Esophagus (tissue), 2 donors: ENCODE results near the gene PTP4A2. TPM values are rescaled to one million over a fixed set of nuclear protein-coding genes. Genes with fewer than 3 reads are reported as not detected.
A peak's percentile ranks its signal among the peaks of the same experiment; 100 is the strongest.

Experiments used
- H3K27ac ChIP-seq, 2 donors: one replicate each; pipeline ENCODE4 v1.5.1; 2013; ENCODE audit warnings: low read depth in 2 of 2, mild to moderate bottlenecking in 2 of 2, inconsistent platforms in 1 of 2, low read length in 1 of 2, moderate library complexity in 1 of 2
- H3K27me3 ChIP-seq, 2 donors: one replicate each; pipeline ENCODE4 v1.6.1; 2013; ENCODE audit warnings: low read length in 2 of 2, control low read depth in 1 of 2, mild to moderate bottlenecking in 1 of 2; ENCODE audit not compliant: insufficient read depth in 2 of 2, control insufficient read depth in 1 of 2
- H3K36me3 ChIP-seq, 2 donors: one replicate each; pipeline ENCODE4 v1.6.1; 2013; ENCODE audit warnings: low read length in 1 of 2; ENCODE audit not compliant: control insufficient read depth in 2 of 2, insufficient read depth in 2 of 2
- H3K4me1 ChIP-seq, 2 donors: one replicate each; pipeline ENCODE4 v1.6.1; 2013; ENCODE audit warnings: low read length in 1 of 2; ENCODE audit not compliant: control insufficient read depth in 2 of 2, insufficient read depth in 2 of 2
- H3K4me3 ChIP-seq, 2 donors: one replicate each; pipeline ENCODE4 v1.5.1; 2013; ENCODE audit warnings: low read length in 2 of 2, mild to moderate bottlenecking in 2 of 2, low read depth in 1 of 2, moderate library complexity in 1 of 2
- H3K9me3 ChIP-seq, 2 donors: one replicate each; pipeline ENCODE4 v1.6.1; 2013; ENCODE audit warnings: mild to moderate bottlenecking in 2 of 2, low read depth in 1 of 2, low read length in 1 of 2, moderate library complexity in 1 of 2; ENCODE audit not compliant: control insufficient read depth in 2 of 2, insufficient read depth in 1 of 2
- WGBS, 2 donors: extraction: QIAGEN DNeasy Blood & Tissue Kit; methylation state at CpG; one replicate each; pipeline ENCODE4 v1.1.7; 2013; 5-methylcytosine and 5-hydroxymethylcytosine counted together
- polyA plus RNA-seq, 2 donors: library from polyadenylated mRNA; stranded (reverse); fragments of 200-250 nt; gene quantifications; one replicate each; pipeline ENCODE4 v1.2.3, GENCODE V29; 2013
- donor health status: healthy with polysubstance abuse.
- donor health status: Bipolar disorder and iron deficiency.

PTP4A2 gene
- polyA plus RNA-seq, 2 donors: 40.6 to 45.5 TPM

DNA sequence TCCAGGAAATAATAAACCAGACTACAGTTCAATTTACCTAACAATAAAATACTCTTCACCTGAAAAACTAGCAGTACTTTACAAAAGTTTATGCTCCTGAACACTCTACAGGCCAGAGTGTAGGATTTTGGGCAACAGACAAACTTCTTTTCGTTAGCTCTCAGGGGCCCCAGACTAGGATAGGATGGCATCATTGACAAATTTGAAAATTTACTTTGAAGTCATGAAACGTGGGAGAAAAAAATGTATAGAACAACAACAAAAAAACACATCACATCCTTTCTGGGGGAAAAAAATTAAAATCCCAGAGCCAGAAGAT is 1.2 kb downstream of the PTP4A2 start:
- Histone ChIP-seq H3K27me3 (no peaks in the 10 kb centered on the region), H3K4me1 (peaks cover 0 to 2% of the 10 kb centered on the region in 2 donors), H3K36me3 (no peaks in the 10 kb centered on the region), H3K9me3 (no peaks in the 10 kb centered on the region), H3K27ac (peak overlapping the region; percentile 96 to 99), H3K4me3 (peak overlapping the region; percentile 81 to 93)
- WGBS, 2 donors: 0% methylated on average over 2 of the region's 2 CpGs

DNA sequence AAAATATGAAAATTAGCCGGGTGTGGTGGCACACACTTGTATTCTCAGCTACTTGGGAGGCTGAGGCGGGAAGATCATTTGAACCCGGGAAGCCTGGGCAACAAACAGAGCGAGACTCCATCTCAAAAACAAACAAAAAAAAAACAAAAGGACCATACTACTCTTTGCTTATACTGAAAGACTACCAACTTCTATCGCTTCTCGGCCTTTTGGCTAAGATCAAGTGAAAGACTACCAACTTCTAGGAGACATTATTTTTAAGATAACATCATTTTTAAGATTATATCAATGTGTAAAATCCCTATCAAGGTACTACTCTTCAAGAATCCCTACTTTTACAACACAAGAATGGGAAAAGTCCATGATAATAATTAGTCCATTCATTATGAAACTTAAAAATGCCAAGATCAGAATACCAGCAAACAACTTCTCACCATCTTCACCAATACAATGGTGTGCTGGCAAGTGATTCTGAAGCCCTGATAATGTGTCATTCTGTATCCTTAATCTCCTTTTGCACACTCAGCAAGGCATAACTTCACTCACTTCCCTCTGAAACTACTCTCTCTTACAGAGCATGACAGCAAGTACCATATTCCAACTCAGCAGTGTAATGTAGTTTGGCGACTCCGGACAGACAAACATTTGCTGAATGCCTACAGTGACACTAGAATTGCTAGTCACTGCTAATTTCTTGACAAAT is 1.7 kb downstream of the PTP4A2 start:
- H3K27me3 ChIP-seq: no peaks in the 10 kb centered on the region
- H3K4me3 ChIP-seq: peak overlapping the region in 1 of 2 donors; percentile 81
- H3K9me3 ChIP-seq: no peaks in the 10 kb centered on the region
- H3K27ac ChIP-seq: peak overlapping the region; percentile 48 to 99
- H3K36me3 ChIP-seq: no peaks in the 10 kb centered on the region
- peaks cover 0 to 2% of the 10 kb centered on the region in 2 donors for H3K4me1 ChIP-seq
- whole genome bisulfite sequencing, 2 donors: 56 to 63% methylated on average over 8 of the region's 8 CpGs

DNA sequence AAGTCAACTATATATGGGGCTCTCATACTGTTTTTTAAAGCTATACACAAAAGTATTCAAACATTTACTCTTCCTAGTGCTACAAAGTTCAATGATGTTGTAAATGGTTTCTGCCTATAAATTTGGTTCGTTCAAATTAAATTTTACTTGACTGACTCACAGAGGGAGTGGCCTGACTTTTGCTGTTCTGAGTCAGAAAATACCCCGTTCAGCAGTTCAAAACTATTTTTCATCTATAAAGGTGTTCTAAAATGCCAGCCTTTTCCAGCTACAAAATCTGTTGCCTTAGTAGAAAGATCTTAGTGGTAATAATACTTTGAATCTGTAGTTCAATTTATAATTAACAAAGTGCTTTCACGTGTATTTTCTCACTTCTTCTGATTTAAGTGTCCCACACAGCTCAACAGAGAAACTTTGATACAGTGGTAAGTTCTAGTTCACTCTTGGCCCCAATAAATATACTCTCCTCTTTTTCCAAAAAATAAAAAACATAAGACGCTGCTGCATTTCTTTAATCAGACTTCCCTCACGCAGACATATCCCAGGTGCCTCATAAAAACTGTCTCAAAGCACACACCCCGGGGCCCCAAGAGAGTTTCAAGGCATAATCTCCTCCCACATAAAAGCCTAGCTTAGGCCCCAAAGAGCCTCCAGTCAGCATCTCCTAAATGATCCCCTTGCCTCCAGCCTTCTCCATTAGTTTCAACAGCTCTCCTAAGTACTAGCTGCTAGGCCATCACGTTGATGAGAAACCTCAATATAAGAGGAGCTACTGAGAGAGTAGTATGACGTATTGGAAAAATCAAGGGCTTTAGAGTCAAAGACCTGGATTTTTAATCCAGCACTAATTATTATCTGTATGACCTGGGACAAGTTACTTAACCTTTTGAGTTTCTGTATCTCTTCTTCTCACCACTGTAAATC is 3.2 kb downstream of the PTP4A2 start:
- no peaks in the 10 kb centered on the region for H3K27me3 ChIP-seq
- H3K36me3 ChIP-seq: no peaks in the 10 kb centered on the region
- no peaks in the 10 kb centered on the region for H3K9me3 ChIP-seq
- H3K27ac ChIP-seq: peak overlapping the region; percentile 71 to 87
- H3K4me3 ChIP-seq: peak overlapping the region in 1 of 2 donors; percentile 25
- 13 to 16% methylated on average over 8 of the region's 8 CpGs for WGBS, 2 donors
- peaks cover 0 to 2% of the 10 kb centered on the region in 2 donors for H3K4me1 ChIP-seq

DNA sequence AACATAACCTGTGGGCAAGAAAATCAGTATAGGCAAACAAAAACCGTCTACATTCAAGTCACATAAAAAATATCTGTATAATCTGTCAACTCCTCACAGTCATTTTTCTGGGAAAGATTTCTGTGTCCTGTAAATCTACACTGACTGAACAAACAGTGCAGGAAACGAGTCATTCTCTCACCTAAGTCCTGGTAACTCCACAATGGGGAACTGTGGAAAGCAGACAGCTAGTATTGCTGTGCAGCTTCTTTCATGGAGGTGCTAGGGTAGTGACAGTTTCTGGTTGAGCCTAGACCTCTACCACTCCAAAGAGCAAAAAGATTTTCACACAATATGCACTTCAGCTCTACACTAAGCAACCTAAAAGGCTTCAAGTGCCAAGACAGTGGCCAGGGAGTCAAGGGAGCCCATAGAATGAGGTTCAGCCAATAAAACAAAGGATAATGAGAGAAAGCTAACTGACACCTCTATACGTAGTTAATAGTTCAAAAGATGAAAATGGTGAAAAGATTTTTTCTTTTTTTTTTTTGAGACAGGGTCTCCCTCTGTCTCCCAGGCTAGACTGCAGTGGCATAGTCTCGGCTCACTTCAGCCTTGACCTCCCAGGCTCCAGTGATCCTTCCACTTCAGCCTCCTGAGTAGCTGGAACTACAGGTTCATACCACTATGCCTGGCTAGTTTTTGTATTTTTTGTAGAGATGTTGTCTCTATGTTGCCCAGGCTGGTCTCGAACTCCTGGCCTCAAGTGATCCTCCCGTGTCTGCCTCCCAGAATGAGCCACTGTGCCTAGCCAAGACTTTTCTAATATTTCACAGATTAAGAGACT is 5.5 kb downstream of the PTP4A2 start:
- no peaks in the 10 kb centered on the region for H3K36me3 ChIP-seq
- H3K27me3 ChIP-seq: no peaks in the 10 kb centered on the region
- 50 to 59% methylated on average over 6 of the region's 6 CpGs for WGBS, 2 donors
- H3K4me3 ChIP-seq: no peak overlapping the region
- H3K4me1 ChIP-seq: peaks cover 0 to 2% of the 10 kb centered on the region in 2 donors
- no peaks in the 10 kb centered on the region for H3K9me3 ChIP-seq
- peak overlapping the region; percentile 6 to 34 for H3K27ac ChIP-seq

DNA sequence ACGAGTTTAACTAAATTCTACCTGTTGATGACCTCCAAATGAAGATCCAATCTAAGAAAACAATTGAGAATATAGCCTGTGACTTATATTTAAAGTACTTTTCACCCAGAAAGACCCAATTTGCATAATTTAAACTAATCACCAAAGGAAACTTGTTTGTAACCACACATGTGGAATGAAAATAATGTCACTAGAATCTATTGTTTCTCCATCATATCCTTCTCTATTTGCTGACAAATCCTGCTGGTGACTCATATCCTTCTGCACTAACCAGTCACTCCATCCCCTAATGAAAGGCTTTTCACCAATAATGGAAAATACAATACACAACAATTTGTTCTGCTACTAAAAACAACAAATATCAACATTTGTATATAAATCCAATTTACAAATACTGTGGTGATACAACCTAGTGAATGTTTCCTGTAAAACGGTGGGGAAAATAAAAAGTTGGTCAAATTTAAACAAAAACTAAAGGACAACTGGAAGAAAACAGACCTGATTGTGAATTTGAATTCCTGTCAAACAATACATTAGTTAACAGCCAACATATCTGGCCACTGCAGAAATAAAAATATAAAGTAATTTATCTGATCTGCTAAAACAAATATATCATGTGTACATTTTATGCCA is 6.5 kb downstream of the PTP4A2 start:
- Histone ChIP-seq H3K36me3 (no peaks in the 10 kb centered on the region), H3K27ac (no peak overlapping the region), H3K27me3 (no peaks in the 10 kb centered on the region), H3K9me3 (no peaks in the 10 kb centered on the region), H3K4me1 (peaks cover 0 to 2% of the 10 kb centered on the region in 2 donors), H3K4me3 (no peak overlapping the region)
- 22 to 28% methylated on average over 2 of the region's 2 CpGs for WGBS, 2 donors

DNA sequence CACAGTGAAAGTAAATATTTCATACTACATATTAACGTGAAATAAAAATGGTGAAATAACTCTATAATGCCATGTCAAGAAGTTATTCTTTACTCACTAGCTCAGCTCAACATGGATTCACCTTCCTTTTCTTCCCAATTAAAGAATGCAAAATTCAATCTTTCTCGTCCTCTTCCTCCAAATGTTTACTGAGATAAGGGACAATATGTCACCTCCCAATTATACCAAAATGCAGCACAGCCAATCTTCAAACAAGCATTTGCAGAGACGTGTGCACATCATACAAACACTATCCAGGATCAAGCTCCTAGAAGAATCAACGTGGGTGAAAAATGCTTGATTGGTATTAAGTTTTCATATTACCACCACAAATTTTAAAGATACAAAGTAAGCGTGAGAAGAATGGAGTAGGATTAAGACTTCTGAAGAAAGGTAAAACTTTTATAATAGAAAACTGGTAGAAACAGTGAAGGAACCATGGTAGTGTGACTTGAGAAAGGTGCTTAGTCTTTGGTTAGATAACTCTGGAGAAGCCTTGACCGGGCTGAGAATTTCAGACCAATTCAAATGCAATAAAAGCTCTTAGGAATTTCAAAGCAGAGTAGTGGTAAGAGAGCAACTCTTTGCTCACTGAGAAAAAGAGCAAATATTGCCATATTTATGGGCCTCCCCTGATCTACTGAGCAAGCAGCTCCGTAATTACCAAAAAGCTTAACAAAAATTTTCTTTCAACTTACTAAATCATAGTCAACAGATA is 7.2 kb downstream of the PTP4A2 start:
- H3K4me1 ChIP-seq: peaks cover 0 to under 1% of the 10 kb centered on the region in 2 donors
- no peaks in the 10 kb centered on the region for H3K36me3 ChIP-seq
- no peak overlapping the region for H3K4me3 ChIP-seq
- no peaks in the 10 kb centered on the region for H3K9me3 ChIP-seq
- H3K27me3 ChIP-seq: no peaks in the 10 kb centered on the region
- no peak overlapping the region for H3K27ac ChIP-seq
- WGBS, 2 donors: 42 to 55% methylated on average over 7 of the region's 7 CpGs

DNA sequence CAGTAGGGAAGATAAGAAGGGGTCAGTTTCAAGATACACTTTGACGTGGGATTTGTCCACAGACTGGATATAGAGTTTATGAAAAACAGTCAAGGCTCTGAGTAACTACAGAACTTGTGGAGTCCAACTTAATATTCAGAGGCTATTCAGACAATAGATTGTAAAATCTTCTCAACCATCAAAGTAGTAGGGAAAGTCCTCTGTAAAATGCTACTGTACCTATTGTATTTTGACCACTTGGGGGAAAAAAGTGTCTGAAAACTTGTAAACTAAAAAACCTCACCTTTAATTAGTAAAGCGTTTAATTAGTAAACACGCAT is 10.5 kb downstream of the PTP4A2 start:
- peaks cover 2% of the 10 kb centered on the region in 2 donors for H3K4me1 ChIP-seq
- whole genome bisulfite sequencing, 2 donors: 71 to 84% methylated on average over 3 of the region's 3 CpGs

DNA sequence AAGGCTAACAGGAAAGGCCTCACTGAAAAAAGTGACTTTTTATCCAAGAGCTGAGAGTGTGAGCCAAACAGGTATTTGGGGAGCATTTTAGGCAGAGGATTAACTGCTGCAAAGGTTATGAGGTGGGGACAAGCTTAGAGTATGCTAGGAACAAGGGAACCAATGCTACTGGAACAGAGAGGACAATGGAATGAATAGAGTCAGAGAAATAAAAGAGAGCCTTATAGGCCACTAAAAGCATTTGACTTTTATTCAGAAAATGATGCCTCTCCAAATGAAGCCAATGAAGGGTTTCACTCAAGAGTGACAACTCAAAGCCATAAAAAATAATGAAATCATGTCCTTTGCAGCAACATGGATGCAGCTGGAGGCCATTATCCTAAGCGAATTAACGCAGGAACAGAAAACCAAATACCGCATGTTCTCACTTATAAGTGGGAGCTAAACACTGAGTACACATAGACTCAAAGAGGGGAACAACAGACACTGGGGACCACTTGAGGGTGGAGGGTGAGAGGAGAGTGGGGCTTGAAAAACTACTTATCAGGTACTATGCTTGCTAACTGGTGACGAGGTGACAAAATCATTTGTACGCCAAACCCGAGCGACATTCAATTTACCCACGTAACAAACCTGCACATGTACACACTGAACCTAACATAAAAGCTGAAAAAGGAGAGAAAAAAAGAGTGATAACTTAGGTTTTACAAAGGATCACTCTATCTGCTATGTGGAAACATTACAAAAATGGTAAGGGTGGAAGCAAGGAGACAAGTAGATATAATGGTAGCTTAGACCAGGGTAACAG is 11.1 kb downstream of the PTP4A2 start:
- WGBS, 2 donors: 70 to 86% methylated on average over 8 of the region's 8 CpGs
- Histone ChIP-seq H3K27me3 (no peaks in the 10 kb centered on the region), H3K4me3 (no peak overlapping the region), H3K4me1 (peaks cover 2% of the 10 kb centered on the region in 2 donors), H3K36me3 (no peaks in the 10 kb centered on the region), H3K27ac (no peak overlapping the region), H3K9me3 (no peaks in the 10 kb centered on the region)

More for the DNA sequence above, 10.5 kb downstream of the PTP4A2 start:
- Histone ChIP-seq H3K4me3 (no peak overlapping the region), H3K9me3 (no peaks in the 10 kb centered on the region), H3K27ac (no peak overlapping the region), H3K27me3 (no peaks in the 10 kb centered on the region), H3K36me3 (no peaks in the 10 kb centered on the region)
